ENCODE data around the gene TNS1. TPM values are rescaled to one million over a fixed set of nuclear protein-coding genes. Genes with fewer than 3 reads are reported as not detected.

Gene TNS1
- total RNA-seq, 1 experiment from 2014 or later: 6.2 TPM

GRCh38 chr2:218000136-218000535 lies 2.7 kb downstream of the TNS1 start:
- ChIA-PET RAD21 (ENCODE audit: low non-redundant PET in 1 of 2, low total read pairs in 2 of 2, uncharacterized antibody in 2 of 2, unreplicated experiment in 2 of 2) (no interaction called here), POLR2A (no interaction called here), CTCF (no interaction called here)
- H3K79me2 ChIP-seq (ENCODE audit: insufficient read depth, low read length): no peaks in the 10 kb centered on the region
- no peak overlapping the region for H2AFZ ChIP-seq (ENCODE audit: low read depth, low read length, poor library complexity, severe bottlenecking)
- H3K27ac ChIP-seq (ENCODE audit: low read depth, low read length): no peak overlapping the region
- no TSS peak for BruUV-seq (replicated peaks)
- H3K9me2 ChIP-seq (ENCODE audit: insufficient read depth): no peaks in the 10 kb centered on the region
- DNase-seq (ENCODE audit: low read depth, low spot score) (no peak), ATAC-seq (no peak)
- TF ChIP-seq FOSL1 (IDR thresholded peaks at IDR 0.05; ENCODE audit: low read depth): no peak
- no peak for TF ChIP-seq POLR2A (IDR thresholded peaks at IDR 0.05; ENCODE audit: borderline replicate concordance, extremely low read depth, insufficient read depth, insufficient read length)
- no peak for TF ChIP-seq SP1 (IDR thresholded peaks at IDR 0.05; ENCODE audit: low read depth)
- TF ChIP-seq ATF3 (IDR thresholded peaks at IDR 0.05): no peak
- no peak for TF ChIP-seq RAD21 (IDR thresholded peaks at IDR 0.05; ENCODE audit: low read depth)
- H3K9me3 ChIP-seq (ENCODE audit: control insufficient read depth in 1 of 2, insufficient read depth in 1 of 2, low read depth in 1 of 2, low read length in 2 of 2): no peaks in the 10 kb centered on the region
- H3K4me2 ChIP-seq (ENCODE audit: low read length): no peak overlapping the region
- no peaks in the 10 kb centered on the region for H4K20me1 ChIP-seq (ENCODE audit: insufficient read depth)
- H3K9ac ChIP-seq (ENCODE audit: low read length): no peak overlapping the region
- H3K4me1 ChIP-seq (ENCODE audit: control insufficient read depth in 1 of 2, insufficient read depth in 2 of 2, low read length in 2 of 2): peaks cover 13 to 20% of the 10 kb centered on the region in 2 experiments
- intact Hi-C loops (cut with micrococcal nuclease): no loop called here
- no peaks in the 10 kb centered on the region for H3K27me3 ChIP-seq (ENCODE audit: insufficient read depth, low read length)
- no peaks in the 10 kb centered on the region for H3K36me3 ChIP-seq (ENCODE audit: control insufficient read depth in 1 of 2, insufficient read depth in 2 of 2, low read length in 2 of 2)
- H3K4me3 ChIP-seq (replicated peaks in 1 of 2; ENCODE audit: low read depth in 1 of 2, low read length in 2 of 2): no peak overlapping the region

- Histone ChIP-seq H3K27me3 (ENCODE audit: insufficient read depth, low read length) (no peaks in the 10 kb centered on the region), H3K9me3 (ENCODE audit: control insufficient read depth in 1 of 2, insufficient read depth in 1 of 2, low read depth in 1 of 2, low read length in 2 of 2) (no peaks in the 10 kb centered on the region), H3K4me1 (ENCODE audit: control insufficient read depth in 1 of 2, insufficient read depth in 2 of 2, low read length in 2 of 2) (peaks cover 13 to 25% of the 10 kb centered on the region in 2 experiments), H4K20me1 (ENCODE audit: insufficient read depth) (no peaks in the 10 kb centered on the region), H3K79me2 (ENCODE audit: insufficient read depth, low read length) (no peaks in the 10 kb centered on the region), H2AFZ (ENCODE audit: low read depth, low read length, poor library complexity, severe bottlenecking) (no peak overlapping the region), H3K9me2 (ENCODE audit: insufficient read depth) (no peaks in the 10 kb centered on the region), H3K36me3 (ENCODE audit: control insufficient read depth in 1 of 2, insufficient read depth in 2 of 2, low read length in 2 of 2) (no peaks in the 10 kb centered on the region), H3K4me2 (ENCODE audit: low read length) (no peak overlapping the region), H3K27ac (ENCODE audit: low read depth, low read length) (no peak overlapping the region), H3K9ac (ENCODE audit: low read length) (no peak overlapping the region), H3K4me3 (replicated peaks in 1 of 2; ENCODE audit: low read depth in 1 of 2, low read length in 2 of 2) (no peak overlapping the region)
- no TSS peak for BruUV-seq (replicated peaks)
- intact Hi-C loops (cut with micrococcal nuclease): no loop called here
- ChIA-PET POLR2A (no interaction called here), RAD21 (ENCODE audit: low non-redundant PET in 1 of 2, low total read pairs in 2 of 2, uncharacterized antibody in 2 of 2, unreplicated experiment in 2 of 2) (no interaction called here), CTCF (interaction anchor here (1.2 kb wide), 1 partner anchor 214 kb away, joined by 3 read pairs; no protein-coding TSS in a partner anchor)
- DNase-seq (ENCODE audit: low read depth, low spot score) (no peak), ATAC-seq (no peak)
- TF ChIP-seq EGR1 (IDR thresholded peaks at IDR 0.05; ENCODE audit: low read depth): no peak
These were observed 3.2 kb downstream of the TNS1 start for GRCh38 chr2:217999595-217999959.

Measured in HCT116 (cell line).